GM19463 (cell line): ENCODE data around the gene SLC6A11.

Source experiments
- ATAC-seq: cut with Tn5 transposase; IDR thresholded peaks from one replicate; pipeline ENCODE4 v1.9.1; 2021; ENCODE audit warnings: mild to moderate bottlenecking, moderate library complexity; ENCODE audit not compliant: unreplicated experiment

The SLC6A11 gene

GRCh38 chr3:10816019-10816862 is at the start of gene SLC6A11:
Gene SLC6A11, plus strand, starts transcription at chr3:10816228. Its CDS starts 38 bp downstream, at chr3:10816266.
- no peak for ATAC-seq

GRCh38 chr3:10768708-10769394 is 47.2 kb upstream of the SLC6A11 start:
- no peak for ATAC-seq

GRCh38 chr3:10770547-10770946 is 45.5 kb upstream of the SLC6A11 start:
- ATAC-seq, result no peak

GRCh38 chr3:10770981-10771380 is 45.0 kb upstream of the SLC6A11 start:
- no peak for ATAC-seq

- ATAC-seq, result no peak
These were observed 44.4 kb upstream of the SLC6A11 start for GRCh38 chr3:10771486-10772270.

- ATAC-seq, result no peak
These were observed 43.5 kb upstream of the SLC6A11 start for GRCh38 chr3:10772271-10773161.

- no peak for ATAC-seq
These were observed 41.8 kb upstream of the SLC6A11 start for GRCh38 chr3:10774129-10774670.

GRCh38 chr3:10774825-10775224 is 41.2 kb upstream of the SLC6A11 start:
- no peak for ATAC-seq

- no peak for ATAC-seq
These were observed 40.8 kb upstream of the SLC6A11 start for GRCh38 chr3:10775259-10775658.

- no peak for ATAC-seq
These were observed 40.2 kb upstream of the SLC6A11 start for GRCh38 chr3:10775828-10776227.

- no peak for ATAC-seq
These were observed 38.4 kb upstream of the SLC6A11 start for GRCh38 chr3:10777627-10778026.

- ATAC-seq, result no peak
These were observed 37.3 kb upstream of the SLC6A11 start for GRCh38 chr3:10778492-10779292.

- ATAC-seq, result no peak
These were observed 36.7 kb upstream of the SLC6A11 start for GRCh38 chr3:10779293-10779805.

GRCh38 chr3:10780243-10780642 is 35.8 kb upstream of the SLC6A11 start:
- ATAC-seq, result no peak

- ATAC-seq, result no peak
These were observed 35.1 kb upstream of the SLC6A11 start for GRCh38 chr3:10780922-10781321.

GRCh38 chr3:10781981-10782380 is 34.0 kb upstream of the SLC6A11 start:
- ATAC-seq, result no peak

- ATAC-seq, result no peak
These were observed 32.4 kb upstream of the SLC6A11 start for GRCh38 chr3:10783360-10784351.

- ATAC-seq, result no peak
These were observed 29.4 kb upstream of the SLC6A11 start for GRCh38 chr3:10786640-10787039.
